IPS-18c (cell line): ENCODE measurements around the gene DDX6.
"Not testable (repeated sequence)": the region's sequence is repeated elsewhere in the genome, so short reads cannot be mapped to it uniquely, and the experiment has no call there.

ENCODE experiments used
- H3K4me3 ChIP-seq: 2 replicates; pipeline ENCODE4 v1.7.0; 2013; ENCODE audit warnings: low read depth, mild to moderate bottlenecking, low read length, moderate library complexity; ENCODE audit not compliant: insufficient read depth
- H3K9me3 ChIP-seq: one replicate; pipeline ENCODE4 v1.6.1; 2013; ENCODE audit warnings: mild to moderate bottlenecking, low read length, moderate library complexity; ENCODE audit not compliant: control insufficient read depth, insufficient read depth

DDX6 gene

GRCh38 chr11:118791111-118791960 is at the start of gene DDX6:
Gene DDX6 (minus strand): TSS chr11:118791164. CDS start chr11:118786251, 4,913 bp downstream.
- Histone ChIP-seq H3K4me3 (peak within 1 kb of the TSS; percentile 98), H3K9me3 (no peaks in the 10 kb centered on the region)

DNA sequence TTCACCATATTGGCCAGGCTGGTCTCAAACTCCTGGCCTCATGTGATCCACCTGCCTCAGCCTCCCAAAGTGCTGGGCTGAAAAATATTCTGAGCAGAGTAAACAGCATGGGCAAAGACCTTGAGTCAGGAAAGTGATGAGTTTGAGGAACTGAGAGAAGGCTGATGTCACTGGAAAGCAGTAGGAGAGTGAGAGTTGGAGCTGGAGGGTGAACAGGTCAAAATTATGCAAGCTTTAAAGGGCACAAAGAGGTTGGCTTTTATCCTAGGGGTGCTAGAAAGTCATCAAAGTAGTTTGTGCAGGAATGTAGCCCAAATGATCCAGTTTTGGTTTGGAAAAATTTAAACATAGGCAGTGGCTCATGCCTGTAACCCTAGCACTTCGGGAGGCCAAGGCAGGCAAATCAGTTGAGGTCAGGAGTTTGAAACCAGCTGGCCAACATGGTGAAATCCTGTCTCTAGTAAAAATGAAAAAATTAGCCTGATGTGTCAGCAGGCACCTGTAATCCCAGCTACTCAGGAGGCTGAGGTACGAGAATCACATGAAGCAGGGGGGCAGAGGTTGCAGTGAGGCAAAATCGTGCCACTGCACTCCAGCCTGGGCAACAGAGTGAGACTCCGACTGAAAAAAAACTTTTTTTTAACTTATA is 48.1 kb upstream of the DDX6 start:
- H3K4me3 ChIP-seq, result no peak overlapping the region
- no peaks in the 10 kb centered on the region for H3K9me3 ChIP-seq

DNA sequence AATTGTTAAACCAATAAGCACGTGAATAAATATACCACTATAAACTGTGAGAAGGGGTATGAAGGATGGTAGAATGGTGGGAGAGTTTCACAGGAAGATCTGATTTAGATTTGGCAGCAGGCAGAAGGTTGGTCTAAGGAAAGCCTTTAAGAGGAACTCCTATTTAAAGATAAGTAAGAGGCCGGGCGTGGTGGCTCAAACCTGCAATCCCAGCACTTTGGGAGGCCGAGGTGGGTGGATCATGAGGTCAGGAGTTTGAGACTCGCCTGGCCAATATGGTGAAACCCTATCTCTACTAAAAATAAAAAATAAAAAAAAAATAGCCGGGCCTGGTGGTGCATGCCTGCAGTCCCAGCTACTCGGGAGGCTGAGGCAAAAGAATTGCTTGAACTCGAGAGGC is 46.9 kb upstream of the DDX6 start:
- H3K9me3 ChIP-seq, result no peaks in the 10 kb centered on the region
- no peak overlapping the region for H3K4me3 ChIP-seq

DNA sequence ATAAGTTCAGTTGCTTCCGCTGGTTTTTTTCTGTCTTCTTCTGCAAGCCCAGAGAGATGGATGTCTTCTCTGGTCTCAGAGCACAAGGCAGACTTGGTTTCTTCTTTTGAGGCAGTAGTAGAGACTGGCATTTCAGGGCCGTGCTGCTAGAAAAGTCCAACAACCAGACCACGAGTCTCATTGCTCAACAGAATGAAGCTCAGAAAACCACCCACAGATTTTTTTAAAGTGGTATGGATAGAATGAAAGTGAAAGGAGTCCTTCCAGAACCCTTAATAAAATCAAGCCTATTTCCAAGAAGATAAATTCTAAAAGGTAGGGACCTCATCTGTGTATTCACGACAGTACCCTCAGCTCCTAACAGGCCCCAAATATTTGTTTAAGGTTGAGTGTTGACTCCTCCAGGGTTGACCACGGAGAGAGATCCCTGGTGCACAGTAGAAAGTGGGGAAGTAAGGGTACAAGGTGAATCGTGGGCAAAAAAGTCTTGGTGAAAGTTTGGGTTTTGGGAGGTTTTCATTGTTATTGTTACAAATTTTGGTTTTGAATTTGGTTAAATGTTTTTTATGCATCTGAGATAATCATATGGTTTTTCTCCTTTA is 43.6 kb upstream of the DDX6 start:
- H3K4me3 ChIP-seq, result no peak overlapping the region
- H3K9me3 ChIP-seq, result no peaks in the 10 kb centered on the region

GRCh38 chr11:118827118-118827517 is 36.2 kb upstream of the DDX6 start:
- Histone ChIP-seq H3K4me3 (no peak overlapping the region), H3K9me3 (no peaks in the 10 kb centered on the region)

DNA sequence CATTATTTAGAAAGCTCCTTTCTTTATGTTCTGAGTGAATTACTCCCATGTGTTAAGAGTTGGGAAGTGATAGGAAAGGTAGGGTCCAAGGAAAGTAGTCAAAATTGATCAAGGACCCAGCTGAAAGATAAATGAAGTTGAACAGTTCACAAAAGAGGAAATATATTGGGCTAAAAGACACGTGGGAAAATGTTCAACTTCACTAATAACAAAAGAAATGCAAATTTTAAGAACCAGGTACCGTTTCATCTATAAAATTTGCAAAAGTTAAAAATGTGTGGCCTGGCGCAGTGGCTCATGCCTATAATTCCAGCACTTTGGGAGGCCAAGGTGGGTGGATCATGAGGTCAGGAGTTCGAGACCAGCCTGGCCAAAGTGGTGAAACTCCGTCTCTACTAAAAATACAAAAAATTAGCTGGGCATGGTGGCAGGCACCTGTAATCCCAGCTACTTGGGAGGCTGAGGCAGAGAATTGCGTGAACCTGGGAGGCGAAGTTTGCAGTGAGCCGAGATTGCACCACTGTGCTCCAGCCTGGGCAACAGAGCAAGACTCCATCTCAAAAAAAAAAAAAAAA is 32.1 kb upstream of the DDX6 start:
- not testable (repeated sequence) for H3K4me3 ChIP-seq

DNA sequence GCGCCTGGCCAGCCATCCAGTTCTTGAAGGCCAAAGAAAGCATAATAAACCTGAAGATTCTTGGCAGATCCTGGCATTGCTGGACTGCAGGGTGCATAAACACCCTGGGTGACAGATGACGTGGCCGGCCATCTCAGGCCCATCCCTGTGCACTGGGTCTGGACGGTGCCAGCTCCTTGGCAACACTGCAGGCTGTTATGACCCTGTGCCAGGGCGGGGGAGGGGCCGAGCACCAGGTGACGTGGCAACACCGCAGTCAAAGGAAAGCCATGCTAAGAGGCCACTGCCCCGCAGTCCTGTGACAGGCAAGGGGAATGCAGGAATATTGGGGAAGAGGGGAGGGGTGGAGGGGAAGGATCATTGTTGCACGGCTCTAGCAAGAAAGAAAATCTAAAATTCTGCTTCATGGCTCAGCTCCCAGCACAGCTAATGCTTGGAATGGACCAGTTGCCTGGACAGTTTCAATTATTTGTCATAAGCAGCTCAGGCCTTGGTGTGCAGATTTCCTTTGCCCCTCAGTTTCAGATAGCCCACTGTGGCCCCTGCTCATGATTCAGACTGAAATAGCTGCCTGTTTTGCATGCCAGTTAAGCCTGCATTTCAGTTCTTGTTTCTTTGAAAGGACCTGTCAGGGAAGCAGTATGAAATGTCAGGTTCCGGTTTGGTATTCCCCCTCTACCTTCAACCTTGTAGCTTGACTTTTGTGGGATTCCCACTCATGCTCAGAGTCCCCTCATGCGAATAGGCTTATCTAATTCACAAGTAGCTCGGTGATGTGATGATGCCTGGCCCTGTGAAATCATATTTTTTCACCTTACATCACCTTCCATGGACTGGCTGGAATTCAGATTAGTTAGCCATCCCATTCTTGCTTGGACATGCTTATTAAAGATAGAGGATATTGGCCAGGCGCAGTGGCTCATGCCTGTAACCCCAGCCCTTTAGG is 29.7 kb upstream of the DDX6 start:
- no peak overlapping the region for H3K4me3 ChIP-seq
- no peaks in the 10 kb centered on the region for H3K9me3 ChIP-seq

More for the DNA sequence above, 32.1 kb upstream of the DDX6 start:
- H3K9me3 ChIP-seq, result not testable (repeated sequence)

- not testable (repeated sequence) for H3K4me3 ChIP-seq
These were observed 29.0 kb upstream of the DDX6 start for GRCh38 chr11:118820025-118820379.

DNA sequence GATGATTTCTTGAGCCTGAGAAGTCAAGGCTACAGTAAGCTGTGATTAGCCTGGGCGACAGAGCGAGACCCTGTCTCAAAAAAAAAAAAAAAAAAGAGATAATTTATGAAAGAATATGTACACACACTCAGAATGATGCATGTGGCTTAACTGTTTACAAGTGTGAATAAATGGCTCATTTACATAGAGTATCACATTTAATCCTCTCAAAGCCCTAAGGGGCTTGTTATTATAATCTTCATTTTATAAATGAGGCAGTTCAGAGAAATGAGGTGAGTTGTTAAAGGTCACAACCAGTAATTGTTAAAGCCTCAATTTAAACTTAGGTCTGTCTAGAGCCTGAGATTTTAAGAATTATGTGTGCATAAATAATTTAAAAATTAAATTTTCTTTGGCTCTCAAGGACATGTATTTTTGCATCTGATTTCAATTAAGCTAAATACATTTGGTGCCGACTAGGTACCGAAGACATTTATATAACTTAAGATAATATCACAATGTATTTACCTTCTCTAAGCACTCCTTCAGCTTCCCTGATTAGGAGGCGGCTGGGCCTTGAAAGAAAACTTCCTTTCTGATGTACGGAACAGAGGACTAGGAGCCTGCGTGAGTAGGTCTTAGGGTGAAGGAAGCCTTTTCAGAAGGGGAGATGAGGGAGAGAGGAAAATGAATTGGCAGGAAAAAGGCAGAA is 28.5 kb upstream of the DDX6 start:
- Histone ChIP-seq H3K9me3 (no peaks in the 10 kb centered on the region), H3K4me3 (no peak overlapping the region)

More at GRCh38 chr11:118820025-118820379, 29.0 kb upstream of the DDX6 start:
- not testable (repeated sequence) for H3K9me3 ChIP-seq

- Histone ChIP-seq H3K9me3 (no peaks in the 10 kb centered on the region), H3K4me3 (no peak overlapping the region)
These were observed 27.2 kb upstream of the DDX6 start for GRCh38 chr11:118818130-118818529.

DNA sequence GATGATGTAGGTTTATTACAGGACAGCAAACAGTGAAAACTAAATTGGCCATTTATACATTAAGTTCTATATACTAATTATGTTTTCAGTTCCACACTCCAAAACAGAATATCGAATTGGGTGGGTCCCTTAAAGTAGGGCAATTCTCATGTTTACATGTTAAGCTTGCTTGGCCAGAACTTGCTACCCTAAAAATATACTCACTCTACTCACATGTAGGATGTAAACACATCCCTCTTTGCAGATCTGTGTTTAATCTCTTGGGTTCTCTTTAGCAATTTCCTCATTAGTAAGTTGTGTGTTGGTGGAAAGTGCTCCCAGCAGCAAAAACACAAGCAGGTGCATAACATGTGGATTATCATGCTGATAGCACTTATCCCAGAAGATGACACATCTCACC is 22.6 kb upstream of the DDX6 start:
- Histone ChIP-seq H3K9me3 (no peaks in the 10 kb centered on the region), H3K4me3 (no peak overlapping the region)

GRCh38 chr11:118812485-118812884 is 21.5 kb upstream of the DDX6 start:
- Histone ChIP-seq H3K9me3 (no peaks in the 10 kb centered on the region), H3K4me3 (no peak overlapping the region)

DNA sequence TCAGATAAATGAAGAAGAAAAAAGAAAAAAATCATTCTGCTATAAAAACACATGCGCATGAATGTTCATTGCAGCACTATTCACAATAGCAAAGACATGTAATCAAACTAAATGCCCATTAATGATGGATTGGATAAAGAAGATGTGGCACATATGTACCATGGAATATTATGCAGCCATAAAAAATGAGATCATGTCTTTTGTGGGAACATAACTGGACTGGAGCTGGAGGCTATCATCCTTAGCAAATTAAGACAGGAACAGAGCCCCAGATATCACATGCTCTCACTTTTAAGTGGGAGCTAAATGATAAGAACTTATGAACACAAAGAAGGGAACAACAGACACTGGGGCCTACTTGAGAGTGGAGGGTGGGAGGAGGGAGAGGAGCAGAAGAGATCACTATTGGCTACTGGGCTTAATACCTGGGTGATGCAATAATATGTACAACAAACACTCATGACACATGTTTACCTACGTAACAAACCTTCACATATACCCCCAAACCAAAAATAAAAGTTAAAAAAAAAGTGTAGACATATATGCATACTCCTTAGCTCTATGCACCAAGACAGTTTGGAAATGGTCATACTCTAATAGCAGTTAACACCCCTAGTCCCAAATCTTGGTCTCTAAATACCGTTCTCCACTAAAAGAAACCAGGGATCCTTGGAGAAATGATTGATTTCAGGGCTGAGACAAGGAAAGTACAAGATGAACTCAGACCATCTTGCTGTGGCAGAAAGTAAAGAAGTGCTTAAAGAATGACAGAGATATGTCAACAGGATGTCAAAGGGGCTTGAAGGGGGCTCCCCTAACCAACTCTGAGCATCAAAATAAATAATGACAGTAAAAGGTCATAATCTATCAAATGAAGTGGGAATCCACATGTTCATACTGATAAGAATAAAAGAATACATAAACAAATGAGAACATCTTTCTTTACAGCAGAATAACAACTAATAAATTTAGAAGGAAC is 17.1 kb upstream of the DDX6 start:
- Histone ChIP-seq H3K9me3 (no peaks in the 10 kb centered on the region), H3K4me3 (no peak overlapping the region)

- no peak overlapping the region for H3K4me3 ChIP-seq
- no peaks in the 10 kb centered on the region for H3K9me3 ChIP-seq
These were observed 15.4 kb upstream of the DDX6 start for GRCh38 chr11:118806400-118806799.

- no peaks in the 10 kb centered on the region for H3K9me3 ChIP-seq
- H3K4me3 ChIP-seq, result no peak overlapping the region
These were observed 13.1 kb upstream of the DDX6 start for GRCh38 chr11:118804094-118804493.
